ENCODE results near the gene CDK11A.
"Not testable (repeated sequence)": the region's sequence is repeated elsewhere in the genome, so short reads cannot be mapped to it uniquely, and the experiment has no call there.

CDK11A gene

DNA sequence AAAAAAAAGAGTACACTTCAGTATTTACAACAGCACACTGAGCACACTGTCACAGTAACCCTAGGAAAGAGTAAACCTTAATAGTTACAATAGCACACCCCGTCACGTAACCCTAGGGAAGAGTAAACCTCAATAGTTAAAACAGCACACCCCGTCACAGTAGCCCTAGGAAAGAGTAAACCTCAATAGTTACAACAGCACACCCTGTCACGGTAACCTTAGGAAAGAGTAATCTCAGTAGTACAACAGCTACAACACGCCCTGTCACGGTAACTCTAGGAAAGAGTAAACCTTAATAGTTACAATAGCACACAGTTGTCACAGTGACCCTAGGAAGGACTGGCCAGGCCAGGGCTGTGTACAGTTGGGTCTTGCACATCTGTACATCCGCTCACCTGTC lies 3.0 kb downstream of the CDK11A start:
- DNase-seq = no peak

DNA sequence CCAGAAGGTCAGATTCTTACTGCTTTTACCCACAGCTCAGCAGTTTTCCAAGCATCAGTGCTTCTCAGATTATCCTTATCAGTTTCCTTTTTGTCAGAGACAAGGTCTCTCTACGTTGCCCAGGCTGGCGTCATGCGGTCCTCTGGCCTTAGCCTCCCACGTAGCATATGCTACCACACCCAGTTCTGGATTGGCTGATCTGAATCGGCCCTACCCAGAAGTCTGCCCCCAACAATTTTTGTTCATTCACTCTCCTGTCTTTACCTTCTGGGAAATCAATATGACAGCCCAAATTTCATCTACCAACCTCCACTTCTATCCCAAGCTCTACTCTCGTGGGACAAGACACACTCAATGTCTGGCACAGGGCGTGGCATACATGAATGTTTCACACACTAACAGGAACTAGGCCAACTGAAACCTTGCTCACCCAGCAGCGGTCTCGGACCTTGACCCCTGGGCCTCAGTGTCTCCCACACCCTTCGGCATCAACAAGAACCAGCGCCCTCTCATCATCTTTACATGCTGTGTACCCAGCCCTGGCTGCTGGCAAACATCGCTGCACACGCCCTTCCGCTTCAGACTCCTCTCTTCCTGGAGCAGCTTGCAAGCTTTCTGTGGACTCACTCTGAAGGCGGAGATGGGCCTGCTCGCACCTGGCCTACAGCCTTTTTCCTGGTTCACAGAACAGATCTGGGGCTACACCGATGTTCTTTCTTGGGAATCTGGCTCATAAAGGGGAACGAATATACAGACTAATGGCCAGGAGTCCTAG lies 8.9 kb downstream of the CDK11A start:
- DNase-seq = not testable (repeated sequence)

DNA sequence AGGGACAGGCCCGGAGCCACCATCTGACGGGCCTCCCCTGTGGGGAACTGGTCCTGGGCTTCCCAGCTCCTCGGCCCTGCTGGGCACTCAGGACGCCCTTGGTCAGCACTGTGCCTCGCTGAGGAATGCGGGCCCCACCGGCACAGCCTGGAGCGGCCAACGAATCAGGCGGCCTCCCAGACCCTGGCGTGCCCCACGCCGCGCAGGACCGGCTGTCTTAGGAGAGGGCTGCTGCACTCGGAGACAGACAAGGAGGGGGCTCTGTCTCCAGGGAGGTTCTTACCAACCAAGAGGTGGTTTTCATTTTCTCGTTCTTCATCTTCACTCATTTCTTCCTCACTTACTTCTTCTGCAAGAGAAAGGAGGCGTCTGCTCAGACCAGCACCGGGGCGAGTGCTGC lies 16.3 kb downstream of the CDK11A start:
- not testable (repeated sequence) for DNase-seq

DNA sequence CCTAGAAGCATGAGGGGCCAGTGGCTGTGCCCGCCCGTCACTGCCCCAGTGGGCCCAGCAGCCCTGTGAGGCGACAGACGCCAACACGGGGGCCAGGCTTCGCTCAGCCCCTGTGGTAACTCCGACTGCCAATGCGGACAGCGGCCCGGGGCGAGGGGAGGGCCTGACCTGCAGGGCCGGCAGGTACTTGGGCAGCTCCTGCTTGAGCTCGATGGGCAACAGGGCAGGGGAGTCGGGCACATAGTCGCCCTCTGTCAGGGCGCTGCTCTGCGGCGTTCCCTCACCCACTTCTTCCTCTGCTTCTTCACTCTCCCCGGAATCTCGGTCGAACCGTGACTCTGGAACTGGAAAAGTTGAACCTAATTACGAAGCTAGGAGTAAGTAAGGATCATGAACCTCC lies 16.9 kb downstream of the CDK11A start:
- DNase-seq = not testable (repeated sequence)

DNA sequence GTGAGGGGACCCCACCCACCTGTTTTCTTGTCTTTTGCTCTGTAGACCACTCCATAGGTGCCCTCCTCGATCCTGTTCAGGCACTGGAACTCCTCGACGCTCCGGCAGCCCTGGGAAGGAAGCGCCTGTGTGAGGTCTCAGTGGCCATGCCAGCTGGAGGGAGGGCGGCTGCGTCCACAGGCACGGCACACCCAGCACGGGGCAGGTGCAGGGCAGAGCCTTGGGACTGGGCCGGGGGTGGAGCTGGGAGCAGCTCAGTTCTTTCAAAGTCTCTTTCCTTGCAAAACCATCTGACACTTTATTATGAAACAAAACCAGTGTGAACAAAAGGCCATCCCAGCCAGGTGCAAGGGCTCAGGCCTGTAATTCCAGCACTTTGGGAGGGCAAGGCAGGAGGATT lies 18.5 kb downstream of the CDK11A start:
- DNase-seq = not testable (repeated sequence)

DNA sequence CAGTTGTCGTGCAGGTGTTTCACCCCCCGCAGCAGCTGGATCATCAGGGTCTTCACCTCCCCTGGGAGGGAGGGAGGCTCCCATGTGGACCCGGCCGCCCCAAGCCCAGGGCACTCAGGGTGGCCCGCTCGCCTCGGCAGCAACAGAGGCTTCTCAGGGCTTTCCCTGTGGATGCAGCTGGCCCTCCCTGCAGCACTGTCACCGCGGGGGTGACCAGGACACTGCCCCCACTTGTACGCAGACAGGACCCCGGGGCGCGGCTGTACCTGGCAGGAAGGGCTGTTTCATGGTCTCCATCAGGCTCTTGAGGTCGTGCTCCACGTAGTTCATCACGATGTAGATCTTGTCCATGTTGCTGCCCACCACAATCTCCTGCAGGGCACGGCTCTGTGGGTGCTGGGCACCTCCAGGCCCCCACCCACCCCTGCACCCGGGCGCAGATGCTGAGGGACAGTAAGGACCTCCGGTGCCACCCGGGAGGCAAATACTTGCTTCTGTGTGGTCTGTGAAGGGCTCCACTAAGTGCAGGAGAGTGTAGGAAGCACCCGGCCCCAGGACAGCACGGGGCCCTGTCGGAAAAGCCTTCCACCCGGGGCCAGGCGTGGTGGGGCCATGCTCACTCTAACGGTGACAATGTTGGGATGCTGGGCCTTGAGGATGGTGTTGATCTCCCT lies 19.7 kb downstream of the CDK11A start:
- DNase-seq = not testable (repeated sequence)

DNA sequence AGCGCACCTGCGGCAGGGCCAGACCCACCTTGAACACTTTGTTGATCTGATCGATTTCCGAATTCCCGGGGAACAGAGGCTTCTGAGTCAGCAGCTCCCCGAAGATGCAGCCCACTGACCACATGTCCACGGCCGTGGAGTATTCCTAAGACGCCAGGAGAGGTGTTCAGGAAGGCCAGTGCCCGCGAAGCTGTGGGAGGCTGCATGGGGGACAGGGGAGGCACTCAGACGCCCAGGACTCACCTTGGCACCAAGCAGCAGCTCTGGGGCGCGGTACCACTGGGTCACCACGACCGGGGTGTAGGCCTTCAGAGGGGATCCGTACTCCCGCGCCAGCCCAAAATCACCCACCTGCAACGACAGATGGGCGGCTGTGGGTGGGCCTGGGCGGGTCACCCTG lies 20.4 kb downstream of the CDK11A start:
- no peak for DNase-seq

DNA sequence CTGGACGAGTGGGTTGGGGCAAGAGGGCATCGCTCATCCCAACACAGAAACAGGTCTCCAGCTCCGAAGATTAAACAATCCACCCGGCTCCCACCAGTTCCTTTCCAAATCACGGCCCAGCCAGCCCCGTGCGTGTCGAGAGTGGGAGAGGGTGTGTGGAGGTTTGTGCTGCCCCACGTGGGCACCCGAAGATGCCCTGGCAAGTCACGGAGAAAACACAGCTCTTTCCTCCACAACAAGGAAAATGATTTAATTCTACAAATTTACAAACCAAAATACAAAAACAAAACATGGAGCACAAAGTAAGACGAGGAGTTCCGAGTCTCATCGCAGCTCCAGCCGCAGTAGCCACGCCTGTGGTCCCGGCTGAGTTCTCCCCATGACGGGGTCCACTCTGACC lies 21.7 kb downstream of the CDK11A start:
- not testable (repeated sequence) for DNase-seq

DNA sequence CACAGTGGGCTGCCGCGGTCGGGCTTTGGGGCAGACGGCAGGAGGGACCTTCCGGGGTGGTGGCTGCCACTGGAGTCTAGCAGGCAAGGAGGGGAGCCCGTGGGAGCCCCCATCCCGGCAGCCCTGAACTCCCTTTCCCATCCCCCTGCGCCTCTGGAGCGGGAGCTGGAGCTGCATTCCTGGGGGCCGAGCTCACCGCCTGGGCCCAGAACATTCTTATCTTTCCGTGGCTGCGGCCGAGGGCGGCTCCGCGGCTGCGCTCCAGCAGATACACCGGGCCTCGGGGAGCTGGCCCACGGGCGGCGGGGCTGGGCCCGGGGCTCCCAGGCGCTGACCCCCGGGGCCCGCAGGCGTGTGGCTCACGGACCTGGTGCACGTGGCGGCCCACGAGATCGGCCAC lies 23.6 kb downstream of the CDK11A start:
- DNase-seq = not testable (repeated sequence)

DNA sequence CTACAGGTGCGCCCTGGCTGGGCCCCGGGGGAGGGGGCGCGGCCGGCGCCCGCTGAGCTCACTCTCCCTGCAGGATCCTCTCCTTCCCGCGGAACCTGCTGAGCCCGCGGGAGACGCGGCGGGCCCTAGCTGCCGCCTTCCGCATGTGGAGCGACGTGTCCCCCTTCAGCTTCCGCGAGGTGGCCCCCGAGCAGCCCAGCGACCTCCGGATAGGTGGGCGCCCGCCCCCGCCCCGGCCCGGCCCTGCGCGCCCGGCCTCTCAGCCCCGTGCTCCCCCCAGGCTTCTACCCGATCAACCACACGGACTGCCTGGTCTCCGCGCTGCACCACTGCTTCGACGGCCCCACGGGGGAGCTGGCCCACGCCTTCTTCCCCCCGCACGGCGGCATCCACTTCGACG lies 24.1 kb downstream of the CDK11A start:
- DNase-seq = not testable (repeated sequence)

DNA sequence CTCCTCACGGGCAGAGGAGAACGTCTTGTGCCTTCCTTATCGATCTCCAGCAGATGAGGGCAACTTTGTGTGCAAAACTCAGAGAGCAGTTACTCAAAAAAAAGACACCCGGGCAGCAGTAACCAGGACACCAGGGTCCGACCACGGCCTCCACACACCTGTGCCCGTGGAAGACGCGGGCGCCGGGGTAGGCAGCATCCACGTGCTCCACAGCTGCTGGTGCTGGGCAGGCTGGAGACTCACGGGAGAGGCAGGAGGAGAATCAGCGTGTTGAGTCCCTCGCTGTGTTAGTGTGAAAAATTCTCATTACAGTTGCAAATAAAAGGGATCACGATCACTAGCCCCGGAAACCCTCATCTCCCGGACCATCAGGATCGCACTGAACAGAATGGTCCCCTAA lies 25.1 kb downstream of the CDK11A start:
- not testable (repeated sequence) for DNase-seq

DNA sequence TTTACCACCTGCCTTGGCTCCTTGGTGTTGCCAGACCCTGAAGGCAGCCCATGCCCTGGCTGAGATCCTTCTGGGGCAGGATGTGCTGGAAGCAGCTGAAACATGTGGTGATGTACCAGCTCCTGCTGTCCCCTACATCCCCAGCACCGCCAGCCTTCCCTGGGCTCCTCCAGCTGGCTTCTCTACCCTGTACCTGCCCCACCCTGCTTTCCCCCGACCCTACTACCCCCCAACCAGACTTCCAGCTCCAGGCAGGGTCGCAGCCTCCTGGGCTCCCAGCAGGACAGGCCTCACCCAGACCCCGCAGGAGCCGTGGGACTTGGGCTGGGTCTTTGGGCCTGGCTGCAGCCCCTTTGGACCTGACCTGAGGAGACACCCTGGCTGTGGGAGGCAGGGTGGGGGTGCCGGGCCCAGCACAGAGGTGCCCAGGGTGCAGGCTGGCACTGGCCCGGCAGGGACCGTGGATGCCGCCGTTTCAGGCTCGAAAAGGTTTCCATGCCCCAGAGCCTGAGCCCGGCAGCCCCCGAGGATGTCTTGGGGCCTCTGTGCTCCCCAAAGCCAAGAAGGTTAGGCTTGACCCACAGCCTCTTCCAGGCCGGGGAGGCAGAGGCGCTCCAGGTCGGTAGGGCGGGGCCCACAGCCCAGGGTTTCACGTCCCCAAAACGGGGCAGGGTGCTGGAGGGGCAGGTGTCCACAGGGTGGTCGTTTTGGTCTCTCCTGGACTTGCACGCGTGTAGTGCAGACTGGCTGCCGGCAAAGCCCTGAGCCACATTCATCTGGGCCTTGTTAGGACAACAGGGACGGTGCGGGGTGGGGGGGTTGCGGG lies 26.6 kb downstream of the CDK11A start:
- DNase-seq = not testable (repeated sequence)

DNA sequence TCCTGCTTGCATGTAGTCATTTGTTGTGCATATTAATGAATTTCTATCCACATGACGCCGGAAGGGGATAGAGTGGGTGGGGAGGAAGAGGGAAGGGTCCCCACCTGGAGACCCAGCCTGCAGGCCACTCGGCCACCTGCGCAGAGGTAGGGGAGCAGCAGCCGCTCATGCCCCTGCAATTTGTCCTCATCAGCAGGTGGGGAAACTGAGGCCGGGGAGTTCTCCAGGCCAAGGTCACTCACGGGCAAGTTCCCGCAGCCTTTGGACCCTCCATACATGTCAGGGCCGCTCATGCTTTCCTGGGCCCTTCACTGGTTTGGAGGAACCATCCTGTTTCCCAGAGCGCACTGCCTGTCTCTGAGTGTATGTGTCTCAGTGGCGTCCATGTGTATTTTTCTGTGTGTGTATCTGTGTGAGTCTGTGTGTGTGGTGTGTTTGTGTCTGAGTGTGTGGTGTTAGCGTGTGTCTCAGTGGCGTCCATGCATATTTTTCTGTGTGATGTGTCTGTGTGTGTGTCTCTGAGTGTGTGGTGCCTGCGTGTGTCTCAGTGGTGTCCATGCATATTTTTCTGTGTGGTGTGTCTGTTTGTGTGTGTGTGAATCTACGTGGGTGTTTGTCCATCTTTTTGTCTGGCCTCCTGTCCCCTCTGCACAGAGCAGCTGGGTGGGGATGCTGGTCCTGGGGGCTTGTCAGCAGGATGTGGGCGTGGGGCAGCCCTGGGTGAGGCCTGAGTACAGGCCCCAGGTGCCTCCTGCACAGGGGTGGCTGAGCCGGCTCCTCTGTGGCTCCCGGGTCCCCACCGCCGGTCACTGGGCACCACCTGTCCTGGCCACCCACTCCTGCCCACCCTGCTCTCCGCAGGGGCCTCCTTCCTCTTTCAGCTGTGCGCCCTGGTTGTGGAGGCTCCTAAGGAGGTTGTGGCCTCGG lies 27.5 kb downstream of the CDK11A start:
- DNase-seq = not testable (repeated sequence)

DNA sequence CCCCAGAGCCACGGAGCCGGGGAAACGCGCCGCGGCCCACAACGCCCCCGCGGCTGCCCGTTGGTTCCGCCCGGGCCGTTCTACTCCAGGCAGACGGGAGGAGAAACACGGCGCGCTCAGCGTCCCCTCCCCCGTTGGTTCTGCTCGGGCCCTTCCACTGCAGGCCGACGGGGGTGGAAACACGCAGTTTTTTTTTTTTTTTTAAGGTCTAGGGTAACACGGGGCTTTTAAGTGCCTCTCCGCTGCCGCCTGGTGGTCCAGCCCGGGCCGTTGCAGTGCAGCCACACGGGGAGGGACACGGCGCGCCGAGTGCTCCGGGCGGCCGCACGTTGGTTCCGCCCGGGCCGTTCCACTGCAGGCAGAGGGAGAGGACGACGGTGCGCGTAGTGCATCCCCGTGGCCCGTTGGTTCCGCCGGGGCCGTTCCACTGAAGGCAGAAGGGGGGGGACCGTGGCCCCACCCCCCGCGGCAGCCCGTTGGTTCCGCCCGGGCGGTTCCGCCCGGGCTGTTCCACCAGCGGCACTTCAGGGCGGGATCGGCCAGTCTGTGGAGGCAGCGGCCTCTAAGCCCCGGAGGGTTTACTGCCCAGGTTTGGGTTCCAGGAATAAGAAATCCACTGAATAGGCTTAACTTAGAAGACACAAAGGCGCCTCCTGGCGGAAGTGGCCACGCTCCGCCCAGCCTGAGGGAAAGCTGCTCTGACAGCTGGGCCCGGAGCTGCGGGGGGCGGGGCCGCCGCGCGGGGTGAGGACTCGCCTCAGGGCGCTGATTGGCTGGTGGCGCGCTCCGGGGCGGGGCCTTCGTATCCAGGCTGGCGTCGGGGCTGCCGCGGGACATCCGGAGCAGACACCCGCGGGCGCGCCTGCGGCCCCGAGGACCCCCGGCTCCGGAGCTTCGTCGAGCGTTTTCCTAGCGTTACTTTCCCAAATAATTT lies 31.2 kb downstream of the CDK11A start, which contains the start of gene SLC35E2B:
TSS of gene SLC35E2B (minus strand) at position 82 of the 934 bp plus-strand sequence. CDS start 16,096 bp downstream, outside the sequence.
- DNase-seq = peak; percentile 46

DNA sequence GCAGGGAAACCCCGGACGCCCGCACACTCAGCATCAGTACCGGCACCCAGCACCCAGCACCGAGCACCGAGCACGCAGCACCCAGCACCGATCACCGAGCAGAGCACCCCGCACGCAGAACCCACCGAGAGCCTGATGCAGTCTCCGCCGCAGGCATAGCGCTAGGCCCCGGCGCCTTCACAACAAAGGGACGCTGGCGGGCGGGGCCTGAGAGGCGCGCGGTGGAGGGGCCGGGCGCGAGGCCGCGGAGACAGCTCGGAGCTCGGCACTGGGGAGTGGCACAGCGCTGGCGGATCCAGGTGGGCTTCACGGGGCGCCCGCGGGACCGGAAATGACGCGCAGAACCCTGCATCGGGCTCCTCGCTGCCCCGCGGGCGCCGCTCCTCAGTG lies 31.8 kb downstream of the CDK11A start:
- peak; percentile 46 for DNase-seq

DNA sequence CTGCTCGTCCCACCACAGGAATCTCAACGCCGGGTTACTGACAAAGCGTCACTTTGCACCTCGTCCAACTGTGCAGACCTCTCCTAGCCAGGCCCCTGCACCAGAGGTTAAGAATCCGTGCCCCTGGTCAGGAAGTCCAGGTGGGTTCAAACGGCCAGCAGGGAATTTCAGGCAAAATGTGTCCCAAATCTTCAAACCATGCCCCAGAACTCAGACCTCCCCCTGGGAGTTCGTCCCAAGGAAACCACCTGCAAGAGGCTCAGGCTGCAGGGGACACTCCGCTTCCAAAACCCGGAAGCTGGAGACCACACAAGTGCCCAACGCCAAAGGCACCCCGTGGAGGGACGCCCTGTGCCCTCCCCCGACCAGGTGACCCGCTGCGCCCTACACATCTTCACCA lies 32.7 kb downstream of the CDK11A start:
- DNase-seq = not testable (repeated sequence)

DNA sequence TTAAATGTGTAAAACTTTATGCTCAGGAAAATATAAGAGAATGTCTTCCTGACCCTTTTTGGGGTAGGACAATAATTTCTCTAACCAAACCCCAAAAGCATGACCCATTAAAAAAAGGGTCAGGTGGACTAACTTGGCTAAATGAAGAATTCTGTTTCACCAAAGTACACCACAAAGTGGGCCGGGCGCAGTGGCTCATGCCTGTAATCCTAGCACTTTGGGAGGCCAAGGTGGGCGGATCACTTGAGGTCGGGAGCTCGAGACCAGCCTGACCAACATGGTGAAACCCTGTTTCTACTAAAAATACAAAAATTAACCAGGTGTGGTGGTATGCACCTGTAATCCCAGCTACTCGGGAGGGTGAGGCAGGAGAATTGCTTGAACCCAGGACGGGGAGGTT lies 34.6 kb downstream of the CDK11A start:
- not testable (repeated sequence) for DNase-seq

DNA sequence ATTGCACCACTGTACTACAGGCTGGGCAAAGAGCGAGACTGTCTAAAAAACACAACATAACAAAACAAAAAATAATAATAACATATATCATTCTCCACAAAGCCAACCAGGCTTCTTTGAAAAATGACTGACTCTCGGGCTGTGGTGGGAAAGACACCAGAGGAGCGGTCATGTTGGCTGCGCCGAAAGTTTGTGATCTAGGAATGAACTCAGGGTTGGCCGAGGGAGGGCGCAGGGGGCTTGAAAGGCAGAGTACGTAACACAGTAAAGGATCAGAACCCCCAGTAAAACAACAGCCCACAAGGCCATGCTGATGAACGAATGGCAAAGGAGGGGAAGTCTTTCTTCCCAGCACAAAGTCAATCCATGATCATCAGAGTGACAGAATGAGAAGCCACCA lies 36.3 kb downstream of the CDK11A start:
- no peak for DNase-seq

DNA sequence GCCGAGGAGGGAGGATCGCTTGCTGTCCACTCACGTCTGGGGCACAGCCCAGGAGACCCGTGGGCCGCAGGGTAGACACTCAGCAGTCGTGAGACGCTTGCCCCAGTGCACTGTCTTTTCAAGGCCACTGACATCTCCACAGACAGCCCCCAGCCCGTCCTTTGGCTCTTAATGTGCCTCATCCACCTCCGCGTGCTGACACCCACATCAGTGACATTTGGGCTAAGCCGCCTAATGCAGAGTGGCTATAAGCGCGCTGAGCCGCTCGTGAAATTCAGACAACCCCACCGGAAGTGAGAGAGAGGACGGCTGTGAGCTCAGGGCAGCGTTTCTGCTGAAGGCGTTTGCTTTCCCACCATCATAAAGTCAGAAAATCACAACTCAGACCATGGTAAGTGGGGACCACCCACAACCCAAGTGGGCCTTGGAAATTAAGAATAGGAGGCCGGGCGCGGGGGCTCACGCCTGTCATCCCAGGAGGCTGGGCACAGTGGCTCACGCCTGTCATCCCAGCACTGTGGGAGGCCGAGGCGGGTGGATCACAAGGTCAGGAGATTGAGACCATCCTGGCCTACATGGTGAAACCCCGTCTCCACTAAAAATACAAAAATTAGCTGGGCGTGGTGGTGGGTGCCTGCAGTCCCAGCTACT lies 40.0 kb downstream of the CDK11A start:
- DNase-seq = no peak

DNA sequence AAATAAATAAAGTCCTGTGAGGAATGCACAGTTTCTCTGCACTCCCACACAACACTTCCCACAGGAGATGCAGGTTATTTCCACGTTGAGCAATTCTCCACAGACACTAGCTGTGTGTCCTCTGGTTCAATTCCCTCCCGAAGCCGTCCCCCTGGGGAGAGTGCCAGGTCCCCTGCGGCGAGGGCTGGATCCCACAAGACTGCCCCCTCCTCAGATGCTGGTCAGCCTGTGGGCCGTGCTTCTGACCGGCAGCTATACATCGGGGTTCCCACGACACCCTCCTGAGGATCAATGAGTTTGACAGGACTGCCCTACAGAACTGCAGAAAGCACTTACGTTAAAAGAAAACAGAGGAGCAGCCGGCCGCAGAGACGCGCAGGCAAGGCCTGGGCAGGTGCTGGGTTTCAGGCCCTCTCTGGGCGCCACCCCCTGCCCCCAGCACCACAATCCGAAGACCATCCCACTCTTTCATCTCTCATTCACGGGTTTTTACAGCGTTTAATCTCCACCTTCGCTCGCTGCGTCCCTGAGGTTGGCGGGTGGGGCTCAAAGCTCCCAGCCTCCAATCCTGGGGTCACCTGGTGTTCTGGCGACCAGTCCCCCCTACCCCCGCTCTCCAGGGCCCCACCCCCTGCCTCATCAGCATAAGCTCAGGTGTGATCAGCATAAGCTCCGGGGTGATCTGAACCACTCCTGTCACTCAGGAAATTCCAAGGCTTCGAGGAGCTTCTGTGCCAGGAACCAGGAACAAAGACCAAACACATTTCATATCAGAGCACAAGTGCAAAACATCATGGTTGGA lies 40.9 kb downstream of the CDK11A start:
- no peak for DNase-seq
